ENCODE measurements around the gene DENND6B. TPM values are rescaled to one million over a fixed set of nuclear protein-coding genes. Genes with fewer than 3 reads are reported as not detected.

Gene DENND6B
- total RNA-seq, 4 donors from 2014 or later = 5.4 to 14.9 (median 6.3) TPM

GRCh38 chr22:50299785-50300619, 26.8 kb downstream of the DENND6B start:
- H3K4me1 ChIP-seq = peaks cover 34 to 92% (median 56%) of the 10 kb centered on the region in 4 donors
- no peaks in the 10 kb centered on the region for H3K27me3 ChIP-seq
- H3K4me3 ChIP-seq = peak overlapping the region; percentile 40 to 71 (median 50)
- peak overlapping the region; percentile 86 to 97 (median 90) for H3K27ac ChIP-seq
- peak in 2 of 3 donors; percentile 90 to 98 for DNase-seq
- no peaks in the 10 kb centered on the region for H3K9me3 ChIP-seq
- TF ChIP-seq POLR2A (IDR thresholded peaks at IDR 0.05) (peak; percentile 31 to 52), CTCF (IDR thresholded peaks at IDR 0.05) (peak in 2 of 6 experiments; percentile 16 to 30)
- no peaks in the 10 kb centered on the region for H3K36me3 ChIP-seq

- no peak for DNase-seq
- TF ChIP-seq CTCF (IDR thresholded peaks at IDR 0.05) (no peak), POLR2A (IDR thresholded peaks at IDR 0.05) (no peak)
- H3K4me1 ChIP-seq = peaks cover 29 to 92% (median 53%) of the 10 kb centered on the region in 4 donors
- peak overlapping the region; percentile 84 to 97 (median 88) for H3K27ac ChIP-seq
- H3K27me3 ChIP-seq = no peaks in the 10 kb centered on the region
- no peaks in the 10 kb centered on the region for H3K9me3 ChIP-seq
- peak overlapping the region; percentile 40 to 71 (median 50) for H3K4me3 ChIP-seq
- no peaks in the 10 kb centered on the region for H3K36me3 ChIP-seq
These were observed 27.7 kb downstream of the DENND6B start for GRCh38 chr22:50298937-50299784.

GRCh38 chr22:50298266-50298637, 28.6 kb downstream of the DENND6B start:
- H3K4me3 ChIP-seq = peak overlapping the region in 1 of 4 donors; percentile 57
- peak overlapping the region in 1 of 4 donors; percentile 97 for H3K27ac ChIP-seq
- H3K9me3 ChIP-seq = no peaks in the 10 kb centered on the region
- TF ChIP-seq POLR2A (IDR thresholded peaks at IDR 0.05) (no peak), CTCF (IDR thresholded peaks at IDR 0.05) (no peak)
- H3K4me1 ChIP-seq = peaks cover 27 to 92% (median 53%) of the 10 kb centered on the region in 4 donors
- no peaks in the 10 kb centered on the region for H3K36me3 ChIP-seq
- DNase-seq = no peak
- no peaks in the 10 kb centered on the region for H3K27me3 ChIP-seq

- TF ChIP-seq CTCF (IDR thresholded peaks at IDR 0.05) (no peak), POLR2A (IDR thresholded peaks at IDR 0.05) (no peak)
- Histone ChIP-seq H3K9me3 (no peaks in the 10 kb centered on the region), H3K27me3 (no peaks in the 10 kb centered on the region), H3K4me3 (peak overlapping the region in 1 of 4 donors; percentile 57), H3K36me3 (no peaks in the 10 kb centered on the region), H3K4me1 (peaks cover 21 to 92% (median 54%) of the 10 kb centered on the region in 4 donors), H3K27ac (peak overlapping the region in 2 of 4 donors; percentile 39 to 97)
- no peak for DNase-seq
These were observed 29.1 kb downstream of the DENND6B start for GRCh38 chr22:50297510-50298265.

All from Peyer's patch (tissue), 4 donors.